Hematopoietic multipotent progenitor cell treated with erythropoietin and hydrocortisone succinate and interleukin-3 and kit ligand, for 17 days (in vitro differentiated cells): ENCODE results near the gene NRXN2.
"Not testable (repeated sequence)": the region's sequence is repeated elsewhere in the genome, so short reads cannot be mapped to it uniquely, and the experiment has no call there.

ENCODE experiments used
- DNase-seq: peaks from one replicate; pipeline ENCODE4 v3.0.0-alpha.2; 2015; ENCODE audit warnings: low spot score

The NRXN2 gene

DNA sequence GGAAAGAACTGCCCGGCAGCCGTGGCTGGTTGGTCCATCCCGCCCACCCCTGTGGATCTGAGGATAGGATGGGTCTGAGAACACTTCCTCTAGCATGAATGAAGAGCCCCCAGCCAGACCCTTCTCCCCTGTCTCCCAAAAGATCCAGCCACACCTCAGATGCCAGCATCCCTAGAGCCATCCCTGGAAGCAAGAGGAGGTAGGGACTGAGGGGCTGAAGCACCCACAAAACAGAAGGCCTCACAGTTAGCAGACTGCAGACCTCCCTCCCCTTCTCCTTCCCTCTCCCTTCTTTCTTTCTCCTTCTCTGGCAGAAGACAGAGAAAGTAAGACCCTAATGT, 1.7 kb downstream of the NRXN2 start:
- no peak for DNase-seq

DNA sequence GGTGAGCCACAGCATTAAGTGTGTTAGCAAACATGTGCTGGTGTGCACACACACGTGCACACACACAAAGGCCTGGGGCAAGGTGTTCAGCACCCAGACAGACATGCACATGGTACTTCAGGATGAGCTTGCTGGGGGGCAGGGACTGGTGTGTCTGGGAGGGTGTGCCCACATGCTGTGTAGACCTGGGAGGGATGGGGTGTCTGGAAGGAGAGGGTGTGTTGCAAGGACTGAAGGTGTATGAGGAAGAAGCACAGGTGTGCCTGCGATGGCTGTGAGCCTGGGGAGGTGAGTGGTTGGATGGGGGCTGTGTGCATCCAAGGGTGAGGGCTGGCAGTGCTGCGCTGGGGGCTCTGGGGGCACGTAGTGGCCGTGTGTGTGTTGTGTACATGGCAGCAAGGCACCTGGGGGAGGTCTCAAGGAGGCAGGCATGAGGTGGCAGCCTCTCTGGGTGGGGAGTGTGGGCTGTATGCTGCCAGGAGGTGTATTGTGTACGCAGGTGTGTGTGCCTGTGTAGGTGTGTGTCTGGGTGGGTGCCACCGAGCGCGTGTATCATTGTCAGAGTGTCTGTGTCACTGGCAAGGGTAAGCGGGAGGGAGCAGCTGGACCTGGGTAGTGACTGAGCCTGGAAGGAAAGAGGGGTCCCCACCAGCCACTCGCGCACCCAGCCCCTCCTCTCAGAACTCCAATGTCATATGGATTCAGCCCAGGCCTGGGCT, 2.2 kb downstream of the NRXN2 start:
- no peak for DNase-seq

DNA sequence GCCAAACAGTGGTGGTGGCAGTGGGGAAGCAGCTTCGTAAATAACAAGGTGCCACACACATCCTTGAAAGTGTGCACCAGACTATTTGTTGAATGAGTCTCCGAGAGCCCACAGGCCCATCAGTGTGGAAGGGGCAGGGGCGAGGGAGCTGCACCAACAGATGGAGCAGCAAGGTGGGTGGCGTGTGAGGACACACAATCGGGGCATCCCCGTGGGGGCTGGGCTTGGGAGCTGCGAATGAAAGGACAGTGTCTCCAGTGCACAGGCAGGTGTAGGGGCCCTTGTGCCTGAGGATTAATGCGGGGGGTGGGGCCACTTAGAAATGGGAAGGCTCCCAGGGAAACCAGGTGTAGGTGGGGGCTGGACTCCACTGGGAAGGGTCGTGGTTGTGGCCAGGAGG, 2.8 kb downstream of the NRXN2 start:
- no peak for DNase-seq

DNA sequence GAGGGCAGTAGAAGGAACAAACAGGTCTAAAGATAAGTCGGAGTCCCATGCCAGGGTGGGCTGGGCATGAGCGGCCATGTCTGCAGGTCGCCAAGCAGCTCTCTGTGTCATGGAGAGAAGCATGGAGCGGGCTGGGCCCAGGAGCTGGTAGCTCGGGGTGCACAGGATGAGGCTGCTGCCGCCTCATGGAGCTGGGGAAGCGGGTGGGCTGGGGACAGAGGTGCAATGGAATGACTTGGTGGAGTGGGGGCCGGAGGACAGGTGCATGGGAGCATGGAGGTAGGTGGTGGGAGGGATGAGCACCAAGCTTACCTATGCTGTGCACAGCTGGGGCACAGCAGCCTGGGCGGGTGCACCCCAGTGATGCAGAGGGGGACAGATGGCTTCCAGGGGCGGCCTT, 3.6 kb downstream of the NRXN2 start:
- no peak for DNase-seq

DNA sequence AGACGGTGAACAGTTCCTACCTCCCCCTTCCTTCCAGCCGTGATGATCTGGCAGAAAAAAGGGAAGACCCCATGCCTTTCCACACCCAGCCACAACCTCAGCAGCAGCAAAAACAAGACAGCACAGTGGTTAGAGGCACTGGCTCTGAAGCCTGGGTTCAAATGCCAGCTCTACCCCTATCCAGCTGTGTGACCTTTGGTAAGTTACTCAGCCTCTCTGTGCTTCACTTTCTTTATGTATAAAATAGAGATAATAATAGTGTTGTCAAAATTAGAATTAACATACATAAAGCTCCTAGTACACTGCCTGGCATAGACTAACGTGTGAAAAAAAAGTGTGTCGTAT, 4.2 kb downstream of the NRXN2 start:
- no peak for DNase-seq

DNA sequence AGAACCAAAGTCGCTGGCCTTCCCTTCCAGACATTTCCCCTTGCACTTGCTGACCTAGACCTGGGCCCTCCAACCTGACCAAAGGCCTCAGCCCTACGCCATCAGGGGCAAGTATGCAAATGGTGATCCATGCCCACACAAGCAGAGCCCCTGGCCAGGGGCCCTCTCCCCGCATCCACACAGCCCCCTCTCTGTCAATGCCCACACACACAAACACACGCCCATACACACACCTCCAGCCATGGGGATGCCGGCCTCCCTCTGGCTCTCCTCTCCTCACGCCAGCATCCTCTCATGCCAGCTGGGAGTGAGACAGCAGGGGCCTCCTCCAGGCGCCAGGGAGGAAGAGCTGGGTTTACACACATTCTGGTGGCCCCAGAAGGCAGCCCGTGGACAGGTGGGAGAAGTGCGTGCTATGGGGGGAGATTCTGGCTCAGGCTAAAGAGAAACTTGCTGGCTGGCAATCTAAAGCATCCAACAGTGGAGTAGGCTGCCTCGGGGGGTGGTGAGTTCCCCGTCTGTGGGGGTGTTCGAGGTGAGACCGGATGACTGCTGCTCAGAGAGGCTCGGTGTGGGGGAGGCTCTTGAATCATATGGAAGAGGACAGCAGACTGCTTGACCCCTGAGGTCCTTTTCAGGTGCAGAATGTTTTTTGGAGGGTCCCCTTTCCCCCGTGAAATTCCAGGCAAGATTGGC, 4.8 kb downstream of the NRXN2 start:
- no peak for DNase-seq

DNA sequence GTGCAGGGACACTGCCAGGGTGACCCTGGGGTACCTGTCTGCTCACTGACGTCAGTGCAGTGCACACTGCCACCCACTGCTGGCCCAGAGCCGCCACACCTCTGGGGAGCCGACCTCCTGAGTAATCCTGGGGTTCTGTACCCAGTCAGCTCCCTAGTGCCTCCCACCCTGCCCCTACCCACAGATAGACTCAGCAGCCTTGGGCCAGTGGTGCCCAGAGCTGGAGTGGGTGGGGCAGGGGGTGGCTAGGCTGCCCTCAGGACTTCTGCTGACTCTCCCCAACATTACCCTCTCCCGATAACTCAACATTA, 5.8 kb downstream of the NRXN2 start:
- no peak for DNase-seq

DNA sequence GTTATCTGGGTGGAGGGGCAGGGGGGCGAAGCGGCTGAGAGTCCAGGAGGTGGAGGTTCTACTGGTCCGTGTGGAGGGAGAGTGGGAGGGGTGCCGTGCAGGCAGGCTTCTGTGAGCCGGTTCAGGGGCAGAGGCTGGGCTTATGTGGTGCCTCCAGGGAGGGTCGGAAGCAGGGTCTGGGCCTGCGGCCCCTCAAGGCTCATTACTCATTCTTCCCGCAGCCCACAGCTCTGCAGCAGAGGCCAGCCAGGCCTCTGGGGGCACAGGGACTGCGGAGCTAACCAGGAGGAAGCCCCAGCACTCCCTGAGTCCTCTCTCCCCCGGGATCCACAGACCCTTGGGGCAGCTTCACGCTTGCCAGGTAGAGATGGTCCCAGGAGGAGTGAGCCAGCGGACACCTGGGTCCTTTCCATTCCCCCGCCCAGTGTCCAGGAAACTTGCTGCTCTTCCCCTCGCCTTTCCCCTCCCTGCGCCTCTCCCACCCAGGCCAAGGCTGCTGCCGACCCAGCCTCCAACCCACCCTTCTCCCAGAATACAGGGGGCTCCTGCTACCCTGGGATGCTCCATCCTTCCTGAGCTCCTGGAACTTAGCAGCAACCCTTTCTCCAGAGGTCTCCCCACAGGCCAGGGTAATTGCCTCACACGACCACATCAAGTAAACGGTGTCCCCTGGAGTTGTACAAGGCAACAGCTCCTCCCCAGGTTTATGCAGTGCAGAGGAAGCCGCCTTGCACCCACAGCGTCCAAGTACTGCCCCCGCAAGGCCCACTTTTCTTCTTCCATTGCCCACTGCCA, 6.3 kb downstream of the NRXN2 start:
- DNase-seq, result no peak

DNA sequence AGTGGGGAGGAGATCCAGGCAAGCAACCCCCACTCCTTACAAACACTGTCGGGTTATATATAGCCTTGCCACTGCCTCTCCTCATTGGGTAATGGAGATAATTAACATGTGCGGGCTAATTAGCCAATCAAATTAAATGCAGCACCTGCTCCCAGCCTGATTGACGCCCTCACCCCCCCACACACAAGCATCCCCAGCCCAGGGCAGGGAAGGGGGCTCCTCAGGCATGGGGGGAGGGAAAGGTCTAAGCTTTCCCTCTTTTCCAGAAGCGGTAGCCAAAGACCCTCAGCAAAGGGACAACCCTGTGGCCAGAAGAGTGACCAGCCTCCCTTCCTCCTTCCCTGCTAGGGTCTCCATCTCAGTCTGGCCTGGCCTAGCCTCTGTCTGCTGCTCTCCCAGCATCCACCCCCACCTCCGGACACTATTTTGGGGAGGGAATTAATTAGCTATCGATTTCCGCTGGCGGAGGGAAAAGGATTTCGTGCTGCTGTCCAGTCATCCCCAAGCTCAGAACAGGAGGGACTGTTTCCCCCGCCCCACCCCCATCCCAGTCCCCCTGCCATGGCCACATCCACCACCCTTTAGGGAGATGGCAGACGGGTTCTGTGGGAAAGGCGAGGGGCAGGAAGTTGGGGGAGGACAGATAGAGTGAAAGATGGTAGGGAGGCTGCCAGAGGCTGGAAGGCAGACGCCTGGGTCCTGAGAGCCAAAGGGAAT, 7.1 kb downstream of the NRXN2 start:
- DNase-seq, result no peak

DNA sequence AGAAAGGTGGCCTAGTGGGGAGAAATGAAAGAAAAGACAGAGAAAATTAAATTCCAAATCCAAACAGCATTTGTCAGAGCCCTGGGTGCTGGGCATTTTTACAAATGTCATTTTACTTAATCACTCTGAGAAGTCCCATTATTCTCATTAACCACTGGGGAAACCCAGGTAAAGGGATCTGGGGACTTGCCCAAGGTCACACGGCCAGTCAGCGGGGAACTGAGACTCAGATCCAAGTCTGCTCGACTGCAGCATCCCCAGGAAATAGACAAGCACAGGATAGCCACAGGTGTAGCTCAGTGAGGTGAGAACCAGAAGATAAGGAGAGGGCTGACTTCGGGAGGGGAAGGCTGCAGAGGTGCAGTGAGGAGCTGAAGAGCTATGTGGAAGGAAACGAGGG, 7.9 kb downstream of the NRXN2 start:
- no peak for DNase-seq

DNA sequence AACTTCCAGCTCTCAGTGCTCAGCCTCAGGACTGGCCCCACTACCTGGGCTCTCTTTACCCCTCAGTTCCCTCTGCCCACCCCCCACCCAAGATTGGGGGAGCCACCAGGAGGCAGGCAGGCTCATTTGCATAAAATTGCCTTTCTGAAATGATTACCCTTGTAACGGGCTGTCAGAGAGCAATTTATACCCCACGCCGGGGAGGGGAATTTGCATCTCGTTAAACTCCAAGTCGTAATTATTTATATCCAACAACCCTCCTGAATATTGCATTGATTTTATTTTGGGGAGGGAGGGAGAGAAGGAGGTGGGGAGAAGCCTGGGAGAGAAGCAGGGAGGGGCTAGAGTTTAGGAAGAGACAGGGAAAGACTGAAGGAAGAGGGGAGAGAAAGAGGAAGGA, 8.3 kb downstream of the NRXN2 start:
- no peak for DNase-seq

DNA sequence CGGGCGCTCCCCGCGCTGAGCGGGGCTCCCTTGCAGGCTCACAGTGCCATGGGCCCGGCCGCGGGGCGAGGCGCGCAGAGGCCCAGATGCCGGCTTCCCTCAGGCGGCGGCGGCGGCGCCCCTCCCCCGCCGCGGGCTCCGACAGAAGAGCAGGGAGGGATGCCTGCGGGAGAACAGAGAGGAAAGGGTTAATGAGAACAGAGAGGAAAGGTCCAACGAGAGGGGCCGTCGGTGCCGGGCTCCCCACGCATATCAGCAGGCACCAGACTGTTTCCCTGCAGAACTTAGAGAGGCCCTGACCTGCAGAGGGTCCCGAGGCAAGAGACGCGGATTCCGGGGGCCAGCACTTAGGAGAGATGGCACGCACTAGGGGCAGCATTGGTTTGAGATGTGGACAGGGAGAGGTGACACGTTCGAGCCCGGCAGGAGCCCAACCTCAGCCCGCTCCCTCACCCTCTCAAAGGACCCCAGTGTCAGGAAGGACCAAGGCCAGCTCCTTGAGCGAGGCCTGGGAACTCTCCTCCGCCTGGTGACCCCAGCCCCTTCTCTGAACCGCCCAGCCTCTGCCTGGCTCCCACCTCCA, 9.1 kb downstream of the NRXN2 start:
- no peak for DNase-seq

DNA sequence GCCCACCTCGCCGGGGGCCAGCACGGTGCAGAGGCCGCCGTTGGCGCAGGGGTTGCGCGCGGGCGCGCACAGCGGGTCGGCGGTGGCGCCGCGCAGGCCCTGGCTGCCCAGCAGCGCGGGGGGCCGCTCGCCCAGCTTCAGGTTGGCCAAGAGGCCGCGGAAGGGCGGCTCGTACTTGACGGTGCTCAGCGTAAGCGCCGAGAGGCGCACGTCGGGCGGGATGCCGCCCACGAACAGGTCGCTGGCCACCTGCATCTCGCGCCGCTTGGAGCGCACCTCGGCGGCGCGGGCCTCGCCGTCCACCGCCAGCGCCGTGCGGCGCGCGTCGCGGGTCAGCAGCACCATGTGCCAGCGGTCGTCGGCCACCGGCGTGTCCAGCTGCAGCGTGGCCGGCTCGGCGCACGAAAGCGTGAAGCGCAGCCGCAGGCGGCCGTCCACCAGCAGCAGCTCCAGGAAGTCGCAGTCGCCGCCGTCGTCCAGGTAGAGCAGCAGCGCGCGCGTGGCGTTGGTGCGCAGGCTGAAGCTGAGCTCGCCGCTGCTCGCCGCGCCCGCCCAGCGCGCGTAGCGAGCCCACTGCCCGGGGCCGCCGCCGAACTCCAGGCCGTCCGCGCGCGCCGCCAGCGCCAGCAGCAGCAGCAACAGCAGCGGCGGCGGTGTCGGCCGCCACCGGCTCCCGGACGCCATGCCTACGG, 9.8 kb downstream of the NRXN2 start:
- no peak for DNase-seq

DNA sequence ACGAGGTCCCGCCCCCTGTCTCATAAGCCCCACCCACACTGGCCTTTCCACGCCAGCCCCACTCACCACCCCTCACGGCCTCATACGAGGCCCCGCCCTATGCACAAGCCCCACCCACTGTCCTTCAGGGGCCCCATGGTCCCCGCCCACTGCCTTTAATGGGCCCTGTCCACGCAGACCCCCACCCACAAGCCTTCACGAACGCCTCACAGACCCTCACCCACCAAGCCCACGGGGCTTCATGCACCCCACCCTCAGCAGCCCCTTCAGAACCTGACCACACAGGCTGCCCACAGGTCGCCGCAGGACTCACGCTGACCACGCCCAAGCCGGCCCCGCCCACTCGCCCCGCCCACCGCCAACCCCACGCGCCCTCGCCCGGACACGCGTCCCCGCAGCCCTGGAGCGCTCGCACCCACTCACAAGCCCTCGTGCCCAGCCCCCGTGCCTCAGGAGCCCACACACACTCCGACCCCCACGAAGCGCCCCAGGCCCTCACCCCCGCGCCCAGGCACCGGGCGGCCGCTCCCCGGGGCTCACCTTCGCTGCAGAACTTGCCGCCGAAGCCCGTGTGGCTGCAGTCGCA, 10.5 kb downstream of the NRXN2 start:
- DNase-seq, result no peak

DNA sequence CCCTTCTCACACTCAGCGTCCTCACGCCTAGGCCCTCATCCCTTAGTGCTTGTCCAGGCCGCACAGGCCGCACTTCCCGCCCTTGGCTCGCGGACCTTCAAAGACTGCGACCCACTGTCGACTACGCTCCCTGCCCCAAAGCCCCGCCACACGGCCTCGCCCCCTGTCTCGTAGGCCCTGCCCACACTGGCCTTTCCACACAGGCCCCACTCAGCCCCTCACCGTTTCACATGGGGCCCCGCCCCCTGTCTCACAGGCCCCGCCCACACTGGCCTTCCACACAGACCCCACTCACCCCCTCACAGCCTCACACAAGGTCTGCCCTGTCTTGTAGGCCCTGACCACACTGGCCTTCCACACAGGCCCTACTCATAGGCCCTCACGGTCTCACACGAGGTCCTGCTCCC, 11.0 kb downstream of the NRXN2 start:
- no peak for DNase-seq

DNA sequence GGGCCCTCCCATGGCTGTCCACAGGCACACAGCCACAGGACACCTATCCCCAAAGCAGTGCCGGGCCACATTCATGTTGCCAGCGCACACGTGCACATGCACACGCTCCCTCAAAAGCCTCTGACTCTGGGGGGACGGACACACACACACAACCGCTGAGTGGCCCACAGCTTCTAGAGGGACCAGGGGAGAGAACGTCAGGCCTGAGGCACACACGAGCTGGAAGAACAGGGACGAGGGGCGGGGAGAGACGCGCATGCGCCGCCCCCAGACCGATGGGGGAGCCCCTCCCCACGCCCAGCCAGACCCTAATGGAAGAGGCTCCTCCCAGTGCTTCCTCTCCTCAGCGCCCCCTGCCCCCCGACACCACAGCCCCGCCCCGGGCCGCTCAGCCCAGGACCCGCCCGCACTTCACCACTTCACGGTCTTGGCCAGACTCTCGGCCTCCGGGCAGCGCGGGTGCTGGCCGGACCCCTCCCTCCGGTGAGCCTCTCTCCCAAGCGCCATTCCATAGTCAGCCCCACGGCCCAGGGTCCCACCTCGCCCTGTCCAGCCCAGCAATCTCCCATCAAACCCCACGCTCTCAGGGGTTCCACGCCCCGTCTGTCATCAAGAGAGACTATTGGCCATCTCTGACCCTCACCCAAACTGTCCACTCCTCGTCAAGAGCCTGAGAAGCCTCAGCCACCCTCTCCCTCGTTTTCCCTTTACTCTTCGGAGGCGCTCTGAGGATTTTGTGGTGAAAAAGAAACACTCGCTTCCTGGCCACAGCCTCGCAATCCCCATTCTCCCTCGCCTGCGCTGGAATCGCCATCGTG, 11.7 kb downstream of the NRXN2 start:
- DNase-seq, result no peak

DNA sequence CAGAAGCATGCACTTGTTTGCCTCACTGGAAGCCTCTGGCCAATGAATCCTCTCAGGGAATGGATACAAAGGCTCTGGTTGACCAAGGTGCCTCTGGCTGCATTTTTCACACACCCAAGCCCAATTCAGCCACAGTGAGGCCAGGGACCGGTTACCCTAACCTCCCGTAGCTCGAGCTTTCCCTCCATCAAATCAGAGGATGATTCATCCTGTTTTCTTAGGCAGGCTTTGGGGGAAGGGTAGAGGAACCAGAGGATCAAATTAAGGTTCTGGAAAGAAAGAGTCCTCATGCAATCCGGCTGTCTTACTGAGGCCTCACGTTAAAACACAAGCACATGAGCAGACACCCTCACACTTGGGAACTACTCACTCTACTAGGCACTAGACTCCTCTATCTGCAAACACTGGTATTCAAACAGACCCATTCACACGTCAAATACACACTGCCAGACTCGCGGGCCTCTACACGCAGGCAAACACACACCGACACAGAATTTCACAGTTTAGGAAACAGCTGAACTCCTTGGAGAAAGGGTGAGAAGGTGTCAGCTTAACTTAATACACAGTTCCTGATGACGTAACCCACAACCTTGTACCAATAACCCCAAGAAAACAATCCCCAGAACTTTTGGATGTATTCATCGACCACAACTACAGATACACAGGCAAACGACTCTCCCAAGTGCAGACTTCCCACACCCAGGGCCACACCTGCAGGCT, 12.4 kb downstream of the NRXN2 start:
- DNase-seq, result no peak

DNA sequence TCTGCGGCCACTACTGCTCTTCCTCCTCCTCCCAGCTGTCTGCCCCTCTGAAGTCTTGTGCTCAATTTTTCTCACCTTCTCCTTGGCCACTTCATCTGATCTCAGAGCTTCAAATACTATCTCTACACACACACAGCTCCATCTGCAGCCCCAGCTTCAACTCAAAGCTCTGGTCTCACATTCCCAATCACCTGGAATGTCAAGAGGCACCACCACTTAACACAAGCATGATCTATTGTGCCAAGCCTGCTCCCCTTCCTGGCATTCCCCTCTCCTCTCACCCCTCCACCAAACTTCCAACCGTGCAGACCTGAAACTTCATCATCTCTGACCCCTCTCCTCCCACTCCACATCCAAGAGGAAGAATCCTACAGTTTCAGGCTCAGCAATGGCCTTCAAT, 17.5 kb downstream of the NRXN2 start:
- DNase-seq, result no peak

DNA sequence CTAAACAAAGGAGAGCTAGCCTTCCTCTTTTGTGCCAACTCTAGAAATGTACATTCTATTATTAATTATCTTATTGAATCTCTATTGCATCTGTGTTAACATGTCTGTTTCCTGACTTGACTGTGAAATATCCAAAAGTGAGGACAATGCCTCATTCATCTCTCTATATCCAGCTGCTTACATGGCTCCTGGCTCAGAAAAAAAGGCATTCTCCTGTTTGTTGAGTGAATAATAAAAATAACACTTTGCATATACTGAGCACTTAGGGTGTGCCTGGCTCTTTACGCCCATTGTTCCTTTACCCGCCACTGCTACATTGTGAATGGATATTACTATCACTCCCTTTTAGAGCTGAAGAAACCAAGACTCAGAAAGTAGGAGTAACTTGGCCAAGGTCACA, 19.9 kb downstream of the NRXN2 start:
- DNase-seq, result no peak

DNA sequence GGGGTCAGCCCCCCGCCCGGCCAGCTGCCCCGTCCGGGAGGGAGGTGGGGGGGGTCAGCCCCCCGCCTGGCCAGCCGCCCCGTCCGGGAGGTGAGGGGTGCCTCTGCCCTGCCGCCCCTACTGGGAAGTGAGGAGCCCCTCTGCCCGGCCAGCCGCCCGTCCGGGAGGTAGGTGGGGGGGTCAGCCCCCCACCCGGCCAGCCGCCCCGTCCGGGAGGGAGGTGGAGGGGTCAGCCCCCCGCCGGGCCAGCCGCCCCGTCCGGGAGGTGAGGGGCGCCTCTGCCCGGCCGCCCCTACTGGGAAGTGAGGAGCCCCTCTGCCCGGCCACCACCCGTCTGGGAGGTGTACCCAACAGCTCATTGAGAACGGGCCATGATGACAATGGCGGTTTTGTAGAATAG, 21.0 kb downstream of the NRXN2 start:
- DNase-seq, result not testable (repeated sequence)
